Measurements from ENCODE around the gene PSTPIP2. TPM values are rescaled to one million over a fixed set of nuclear protein-coding genes. Genes with fewer than 3 reads are reported as not detected.
A peak's percentile ranks its signal among the peaks of the same experiment; 100 is the strongest.

PSTPIP2 gene
- total and polyA plus RNA-seq, 2 of the 13 experiments (the other 11 are each of a cell fraction or from before 2014, with no cell fraction given) = 0.25 to 0.27 TPM

- no peak for TF ChIP-seq SOX13 (IDR thresholded peaks at IDR 0.05)
- peak in 1 of 2 experiments; percentile 26; a peak in 1 of 4 replicates for TF ChIP-seq SOX13 (CRISPR knock-in tag; conservative IDR thresholded peaks at IDR 0.05 in 1 of 2, IDR thresholded peaks at IDR 0.05 in 1 of 2)
- peak; percentile 95 for TF ChIP-seq ZNF274 (CRISPR knock-in tag; IDR thresholded peaks at IDR 0.05)
- peak; percentile 91; the same call in 1 of the 2 replicates for TF ChIP-seq BRCA1 (CRISPR knock-in tag; IDR thresholded peaks at IDR 0.05)
- no peak for TF ChIP-seq ZNF615 (CRISPR knock-in tag; IDR thresholded peaks at IDR 0.05; ENCODE audit: borderline replicate concordance)
- TF ChIP-seq TCF7L2 (IDR thresholded peaks at IDR 0.05; ENCODE audit: low read depth, low read length) = no peak
- TF ChIP-seq NFYC (CRISPR knock-in tag; IDR thresholded peaks at IDR 0.05) = no peak
- TF ChIP-seq MED1 (CRISPR knock-in tag; IDR thresholded peaks at IDR 0.05) = peak; percentile 58
- TF ChIP-seq ZSCAN20 (CRISPR knock-in tag; IDR thresholded peaks at IDR 0.05; ENCODE audit: borderline replicate concordance) = no peak
- TF ChIP-seq ZNF670 (CRISPR knock-in tag; IDR thresholded peaks at IDR 0.05; ENCODE audit: borderline replicate concordance) = peak; percentile 95; the same call in 1 of the 2 replicates
- no peak for TF ChIP-seq SOX6 (IDR thresholded peaks at IDR 0.05)
- TF ChIP-seq SOX6 (CRISPR knock-in tag; IDR thresholded peaks at IDR 0.05) = no peak; the same call in none of the 2 replicates
- no peak for TF ChIP-seq CSRNP1 (CRISPR knock-in tag; IDR thresholded peaks at IDR 0.05)
- TF ChIP-seq MIER2 (CRISPR knock-in tag; IDR thresholded peaks at IDR 0.05) = peak; percentile 22; the same call in 1 of the 2 replicates
- no peak for TF ChIP-seq MTF1 (CRISPR knock-in tag; IDR thresholded peaks at IDR 0.05)
- TF ChIP-seq SP2 (CRISPR knock-in tag; IDR thresholded peaks at IDR 0.05) = peak; percentile 85
- TF ChIP-seq, protein P1, sequence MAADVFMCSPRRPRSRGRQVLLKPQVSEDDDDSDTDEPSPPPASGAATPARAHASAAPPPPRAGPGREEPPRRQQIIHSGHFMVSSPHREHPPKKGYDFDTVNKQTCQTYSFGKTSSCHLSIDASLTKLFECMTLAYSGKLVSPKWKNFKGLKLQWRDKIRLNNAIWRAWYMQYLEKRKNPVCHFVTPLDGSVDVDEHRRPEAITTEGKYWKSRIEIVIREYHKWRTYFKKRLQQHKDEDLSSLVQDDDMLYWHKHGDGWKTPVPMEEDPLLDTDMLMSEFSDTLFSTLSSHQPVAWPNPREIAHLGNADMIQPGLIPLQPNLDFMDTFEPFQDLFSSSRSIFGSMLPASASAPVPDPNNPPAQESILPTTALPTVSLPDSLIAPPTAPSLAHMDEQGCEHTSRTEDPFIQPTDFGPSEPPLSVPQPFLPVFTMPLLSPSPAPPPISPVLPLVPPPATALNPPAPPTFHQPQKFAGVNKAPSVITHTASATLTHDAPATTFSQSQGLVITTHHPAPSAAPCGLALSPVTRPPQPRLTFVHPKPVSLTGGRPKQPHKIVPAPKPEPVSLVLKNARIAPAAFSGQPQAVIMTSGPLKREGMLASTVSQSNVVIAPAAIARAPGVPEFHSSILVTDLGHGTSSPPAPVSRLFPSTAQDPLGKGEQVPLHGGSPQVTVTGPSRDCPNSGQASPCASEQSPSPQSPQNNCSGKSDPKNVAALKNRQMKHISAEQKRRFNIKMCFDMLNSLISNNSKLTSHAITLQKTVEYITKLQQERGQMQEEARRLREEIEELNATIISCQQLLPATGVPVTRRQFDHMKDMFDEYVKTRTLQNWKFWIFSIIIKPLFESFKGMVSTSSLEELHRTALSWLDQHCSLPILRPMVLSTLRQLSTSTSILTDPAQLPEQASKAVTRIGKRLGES (CRISPR knock-in tag; IDR thresholded peaks at IDR 0.05; ENCODE audit: borderline replicate concordance) = no peak
- TF ChIP-seq, protein P2, sequence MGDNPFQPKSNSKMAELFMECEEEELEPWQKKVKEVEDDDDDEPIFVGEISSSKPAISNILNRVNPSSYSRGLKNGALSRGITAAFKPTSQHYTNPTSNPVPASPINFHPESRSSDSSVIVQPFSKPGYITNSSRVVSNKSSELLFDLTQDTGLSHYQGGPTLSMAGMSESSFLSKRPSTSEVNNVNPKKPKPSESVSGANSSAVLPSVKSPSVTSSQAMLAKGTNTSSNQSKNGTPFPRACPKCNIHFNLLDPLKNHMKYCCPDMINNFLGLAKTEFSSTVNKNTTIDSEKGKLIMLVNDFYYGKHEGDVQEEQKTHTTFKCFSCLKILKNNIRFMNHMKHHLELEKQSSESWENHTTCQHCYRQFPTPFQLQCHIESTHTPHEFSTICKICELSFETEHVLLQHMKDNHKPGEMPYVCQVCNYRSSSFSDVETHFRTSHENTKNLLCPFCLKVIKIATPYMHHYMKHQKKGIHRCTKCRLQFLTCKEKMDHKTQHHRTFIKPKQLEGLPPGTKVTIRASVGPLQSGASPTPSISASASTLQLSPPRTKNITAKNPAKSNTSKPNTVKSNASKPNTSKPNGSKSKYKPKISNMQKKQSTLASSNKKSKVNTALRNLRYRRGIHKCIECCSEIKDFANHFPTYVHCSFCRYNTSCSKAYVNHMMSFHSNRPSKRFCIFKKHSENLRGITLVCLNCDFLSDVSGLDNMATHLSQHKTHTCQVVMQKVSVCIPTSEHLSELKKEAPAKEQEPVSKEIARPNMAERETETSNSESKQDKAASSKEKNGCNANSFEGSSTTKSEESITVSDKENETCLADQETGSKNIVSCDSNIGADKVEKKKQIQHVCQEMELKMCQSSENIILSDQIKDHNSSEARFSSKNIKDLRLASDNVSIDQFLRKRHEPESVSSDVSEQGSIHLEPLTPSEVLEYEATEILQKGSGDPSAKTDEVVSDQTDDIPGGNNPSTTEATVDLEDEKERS (CRISPR knock-in tag; IDR thresholded peaks at IDR 0.05) = 0 out of 2 replicates have a peak, but pooled peaks have one; percentile 73
- peak; percentile 67; the same call in 1 of the 2 replicates for TF ChIP-seq ZBTB44 (CRISPR knock-in tag; IDR thresholded peaks at IDR 0.05)
- no peak for TF ChIP-seq ZNF484 (CRISPR knock-in tag; IDR thresholded peaks at IDR 0.05; ENCODE audit: borderline replicate concordance, low read depth)
- no peak for TF ChIP-seq TEAD2 (CRISPR knock-in tag; IDR thresholded peaks at IDR 0.05)
These were observed 25.9 kb upstream of the PSTPIP2 start, which contains the start of gene ATP5F1A (continued) for GRCh38 chr18:46097801-46098615.

Measured in HepG2 (cell line).